Measurements from ENCODE around the gene C3orf33.

The C3orf33 gene

GRCh38 chr3:155748611-155749365 lies 57.3 kb downstream of the C3orf33 start:
- no peak for DNase-seq (ENCODE audit: extremely low spot score)
- POLR2A ChIA-PET, result no interaction called here
- CTCF ChIA-PET, result interaction anchor here (1.0 to 1.8 kb wide), 6 partner anchors 8 to 58 kb away, joined by 3 to 6 read pairs (median 4); partner anchors contain the start of gene C3orf33
- TF ChIP-seq CTCF (IDR thresholded peaks at IDR 0.05; ENCODE audit: control extremely low read depth, extremely low read depth, low read depth, missing control alignments), result no peak

- no peak for DNase-seq (ENCODE audit: extremely low spot score)
- no peak for TF ChIP-seq CTCF (IDR thresholded peaks at IDR 0.05; ENCODE audit: control extremely low read depth, extremely low read depth, low read depth, missing control alignments)
- CTCF ChIA-PET, result interaction anchor here (1.0 to 1.2 kb wide), 4 partner anchors 8 to 59 kb away, joined by 3 to 5 read pairs (median 4); partner anchors contain the start of gene C3orf33
- POLR2A ChIA-PET, result no interaction called here
These were observed 58.2 kb downstream of the C3orf33 start for GRCh38 chr3:155747946-155748290.

GRCh38 chr3:155747286-155747945 lies 58.7 kb downstream of the C3orf33 start:
- POLR2A ChIA-PET, result no interaction called here

GRCh38 chr3:155746703-155747102 lies 59.4 kb downstream of the C3orf33 start:
- DNase-seq (ENCODE audit: extremely low spot score), result no peak
- CTCF ChIA-PET, result interaction anchor here (1.2 kb wide), 1 partner anchor 12 kb away, joined by 3 read pairs; no protein-coding TSS in a partner anchor
- no peak for TF ChIP-seq CTCF (IDR thresholded peaks at IDR 0.05; ENCODE audit: control extremely low read depth, extremely low read depth, low read depth, missing control alignments)
- POLR2A ChIA-PET, result no interaction called here

More at GRCh38 chr3:155747286-155747945, 58.7 kb downstream of the C3orf33 start:
- CTCF ChIA-PET, result interaction anchor here (1.2 kb wide), 2 partner anchors 9 to 11 kb away, joined by 3 read pairs; no protein-coding TSS in a partner anchor
- no peak for DNase-seq (ENCODE audit: extremely low spot score)
- no peak for TF ChIP-seq CTCF (IDR thresholded peaks at IDR 0.05; ENCODE audit: control extremely low read depth, extremely low read depth, low read depth, missing control alignments)

- ChIA-PET POLR2A (no interaction called here), CTCF (interaction anchor here (1.2 kb wide), 1 partner anchor 13 kb away, joined by 3 read pairs; no protein-coding TSS in a partner anchor)
- DNase-seq (ENCODE audit: extremely low spot score), result no peak
- no peak for TF ChIP-seq CTCF (IDR thresholded peaks at IDR 0.05; ENCODE audit: control extremely low read depth, extremely low read depth, low read depth, missing control alignments)
These were observed 60.1 kb downstream of the C3orf33 start for GRCh38 chr3:155745795-155746550.

Data from GM10248 (cell line).